OCI-LY7 (cell line): ENCODE data around the gene CCDC169. TPM values are rescaled to one million over a fixed set of nuclear protein-coding genes. Genes with fewer than 3 reads are reported as not detected.
"Not testable (repeated sequence)": the region's sequence is repeated elsewhere in the genome, so short reads cannot be mapped to it uniquely, and the experiment has no call there.

Source experiments
- BruUV-seq: library from RNA; stranded (reverse); fragments of 400-500 nt; replicated peaks from 2 replicates; lab custom pipeline; 2021; lab: Mats Ljungman, UMichigan
- CTCF ChIA-PET: fragments of 300-600 bp; sonication (Branson Sonifier 250); formaldehyde crosslinking; loops from one replicate; lab custom pipeline; 2022; ENCODE audit warnings: antibody characterized with exemption; ENCODE audit not compliant: unreplicated experiment; lab: Charles Lee
- POLR2A ChIA-PET: fragments of 300-600 bp; sonication (Branson Sonifier 250); formaldehyde crosslinking; loops from one replicate; lab custom pipeline; 2022; ENCODE audit warnings: antibody characterized with exemption; lab: Charles Lee
- DNase-seq: peaks from one replicate; pipeline ENCODE4 v3.0.0-alpha.2; 2015; ENCODE audit warnings: low spot score
- H2AFZ ChIP-seq: fragments of 200-600 bp; sonication (generic), shearing (Covaris generic); 2 replicates; pipeline ENCODE4 v1.6.1; 2014; ENCODE audit warnings: mild to moderate bottlenecking, antibody characterized with exemption, low read length, moderate library complexity
- H3K27ac ChIP-seq: fragments of 200-600 bp; sonication (generic); 2 replicates; pipeline ENCODE4 v1.5.1; 2014; ENCODE audit warnings: mixed run types, low read depth, mild to moderate bottlenecking, moderate library complexity, low read length, inconsistent platforms; ENCODE audit not compliant: poor library complexity, severe bottlenecking
- H3K36me3 ChIP-seq: fragments of 200-600 bp; sonication (generic); 2 replicates; pipeline ENCODE4 v1.6.1; 2014; ENCODE audit warnings: mild to moderate bottlenecking, antibody characterized with exemption, low read length, moderate library complexity, mixed read lengths; ENCODE audit not compliant: insufficient read depth
- H3K4me1 ChIP-seq: fragments of 200-600 bp; sonication (generic); 2 replicates; pipeline ENCODE4 v1.5.1; 2014; ENCODE audit warnings: mild to moderate bottlenecking, low read length; ENCODE audit not compliant: insufficient read depth, poor library complexity, severe bottlenecking
- H3K4me2 ChIP-seq: fragments of 200-600 bp; sonication (generic); 2 replicates; pipeline ENCODE4 v1.6.1; 2014; ENCODE audit warnings: mild to moderate bottlenecking, low read length
- H3K4me3 ChIP-seq: fragments of 200-600 bp; sonication (generic); 2 replicates; pipeline ENCODE4 v1.5.1; 2014; ENCODE audit warnings: mild to moderate bottlenecking, low read depth, low read length; ENCODE audit not compliant: poor library complexity, severe bottlenecking
- H3K79me2 ChIP-seq: fragments of 200-600 bp; sonication (generic); 2 replicates; pipeline ENCODE4 v1.6.1; 2016; ENCODE audit warnings: low read depth, mild to moderate bottlenecking, low read length, moderate library complexity, mixed read lengths; ENCODE audit not compliant: insufficient read depth
- H3K9me2 ChIP-seq: fragments of 200-600 bp; sonication (generic); 2 replicates; pipeline ENCODE4 v1.6.1; 2016; ENCODE audit warnings: mild to moderate bottlenecking, low read length, mixed read lengths; ENCODE audit not compliant: insufficient read depth
- H3K9me3 ChIP-seq: fragments of 200-600 bp; sonication (generic); 2 replicates; pipeline ENCODE4 v1.6.1; 2014; ENCODE audit warnings: mild to moderate bottlenecking, mixed run types, low read length, mixed read lengths
- H4K20me1 ChIP-seq: fragments of 200-600 bp; sonication (generic); 2 replicates; pipeline ENCODE4 v1.6.1; 2014; ENCODE audit warnings: mild to moderate bottlenecking, antibody characterized with exemption, low read length, moderate library complexity, mixed read lengths; ENCODE audit not compliant: insufficient read depth
- CTCF ChIP-seq: fragments of 200-600 bp; sonication (generic); conservative IDR thresholded peaks from 2 replicates; pipeline ENCODE4 v1.5.1; 2014; ENCODE audit warnings: mild to moderate bottlenecking, antibody characterized with exemption, low read length, moderate library complexity, mixed read lengths
- EZH2phosphoT487 ChIP-seq: fragments of 200-600 bp; sonication (generic); IDR thresholded peaks from 2 replicates; pipeline ENCODE4 v1.6.1; 2018; ENCODE audit warnings: low read depth, borderline replicate concordance, mild to moderate bottlenecking, mixed run types, antibody characterized with exemption, low read length, moderate library complexity, mixed read lengths
- intact Hi-C: fragments of 100-400 bp; cut with micrococcal nuclease; formaldehyde crosslinking; loops from one replicate; pipeline ENCODE4 v1.10.0; 2022; ENCODE audit not compliant: unreplicated experiment
- total RNA-seq, 2 experiments: library from RNA; depleted of rRNA in 1 of 2; stranded (reverse); fragments of >200 nt in 1 of 2; shearing (Covaris generic) in 1 of 2; gene quantifications; 2 replicates each; pipeline ENCODE4 v1.2.3, GENCODE V29; 2014 to 2022

Gene CCDC169
- total RNA-seq, 2 experiments from 2014 or later, result not detected

- ChIA-PET CTCF (no interaction called here), POLR2A (interaction anchor here (0.5 kb wide), 1 partner anchor 15 kb away, joined by 4 read pairs; no protein-coding TSS in a partner anchor)
- H2AFZ ChIP-seq, result no peak overlapping the region
- no peak overlapping the region for H3K4me3 ChIP-seq
- TF ChIP-seq CTCF (no peak), EZH2phosphoT487 (no peak)
- no peaks in the 10 kb centered on the region for H3K9me2 ChIP-seq
- no peak for DNase-seq
- no peaks in the 10 kb centered on the region for H4K20me1 ChIP-seq
- H3K4me1 ChIP-seq, result no peaks in the 10 kb centered on the region
- no peak overlapping the region for H3K27ac ChIP-seq
- H3K36me3 ChIP-seq, result no peaks in the 10 kb centered on the region
- no peak overlapping the region for H3K4me2 ChIP-seq
- no TSS peak for BruUV-seq
- no peaks in the 10 kb centered on the region for H3K9me3 ChIP-seq
- no peaks in the 10 kb centered on the region for H3K79me2 ChIP-seq
- intact Hi-C loops, result no loop called here
Measured at GRCh38 chr13:36323408-36323807, 25.8 kb upstream of the CCDC169 start.

- BruUV-seq, DNase-seq, H3K4me3 ChIP-seq, H3K4me1 ChIP-seq, H3K79me2 ChIP-seq, H3K9me3 ChIP-seq, H3K27ac ChIP-seq, H3K36me3 ChIP-seq, intact Hi-C loops, H2AFZ ChIP-seq, CTCF ChIA-PET, H3K9me2 ChIP-seq, POLR2A ChIA-PET, H3K4me2 ChIP-seq, H4K20me1 ChIP-seq: not testable (repeated sequence)
Measured at GRCh38 chr13:36319793-36320192, 22.2 kb upstream of the CCDC169 start.

DNA sequence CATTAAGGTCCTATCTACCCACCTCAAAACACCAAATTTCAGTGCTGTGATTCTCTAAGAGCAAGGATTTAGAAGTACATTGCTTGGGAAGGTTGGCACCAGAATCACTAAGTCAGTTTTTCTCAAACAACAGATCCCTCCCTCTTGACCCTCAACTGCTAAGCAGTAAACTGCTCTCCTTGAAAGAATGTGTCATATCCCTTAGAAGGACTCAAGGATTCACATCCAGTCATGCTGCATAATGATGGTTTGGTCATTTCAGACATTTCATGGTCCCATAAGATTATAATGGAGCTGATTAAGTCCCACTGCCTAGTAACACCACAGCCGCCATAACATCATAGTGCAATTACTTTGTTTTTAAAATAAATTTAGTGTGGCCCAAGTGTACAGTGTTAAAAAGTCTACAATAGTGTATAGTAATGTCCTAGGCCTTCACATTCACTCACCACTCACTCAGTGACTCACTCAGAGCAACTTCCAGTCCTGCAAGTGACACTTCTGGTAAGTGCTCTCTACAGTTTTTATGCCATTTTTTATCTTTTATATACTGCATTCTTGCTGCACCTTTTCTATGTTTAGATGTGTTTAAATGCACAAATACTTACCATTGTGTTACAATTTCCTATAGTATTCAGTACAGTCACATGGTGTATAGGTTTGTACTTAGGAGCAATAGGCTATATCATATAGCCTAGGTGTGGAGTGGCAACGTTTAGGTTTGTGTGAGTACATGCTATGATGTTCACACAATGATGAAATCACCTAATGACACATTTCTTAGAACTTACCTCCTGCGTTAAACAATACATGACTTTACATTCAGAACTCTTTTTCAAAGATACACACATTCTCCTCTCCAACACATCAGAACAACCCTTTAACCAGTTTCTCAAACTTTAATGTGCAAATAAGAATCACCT, 15.7 kb upstream of the CCDC169 start:
- H3K36me3 ChIP-seq, result no peaks in the 10 kb centered on the region
- no peaks in the 10 kb centered on the region for H3K4me1 ChIP-seq
- H3K79me2 ChIP-seq, result no peaks in the 10 kb centered on the region
- no peak overlapping the region for H3K4me3 ChIP-seq
- H3K4me2 ChIP-seq, result no peak overlapping the region
- CTCF ChIA-PET, result no interaction called here
- no peak for DNase-seq
- no peak overlapping the region for H3K27ac ChIP-seq
- H2AFZ ChIP-seq, result no peak overlapping the region
- TF ChIP-seq EZH2phosphoT487 (no peak), CTCF (no peak)
- H4K20me1 ChIP-seq, result no peaks in the 10 kb centered on the region
- POLR2A ChIA-PET, result interaction anchor here (1.3 kb wide), 1 partner anchor 83 kb away, joined by 3 read pairs; no protein-coding TSS in a partner anchor
- no peaks in the 10 kb centered on the region for H3K9me2 ChIP-seq
- intact Hi-C loops, result no loop called here
- H3K9me3 ChIP-seq, result no peaks in the 10 kb centered on the region
- BruUV-seq, result no TSS peak
